Mesendoderm (in vitro differentiated cells): ENCODE results near the gene ERRFI1.

ENCODE experiments used
- DNase-seq: peaks from one replicate; pipeline ENCODE4 v3.0.0; 2013
- H2AK5ac ChIP-seq: 2 replicates; pipeline ENCODE4 v1.6.1; 2013; ENCODE audit warnings: low read length, inconsistent platforms
- H2BK120ac ChIP-seq: 2 replicates; pipeline ENCODE4 v1.6.1; 2013; ENCODE audit warnings: low read depth, mild to moderate bottlenecking, low read length, moderate library complexity, mixed read lengths
- H2BK15ac ChIP-seq: replicated peaks from 2 replicates; pipeline ENCODE4 v1.6.1; 2013; ENCODE audit warnings: low read depth, mild to moderate bottlenecking, moderate library complexity
- H2BK5ac ChIP-seq: 2 replicates; pipeline ENCODE4 v1.6.1; 2013; ENCODE audit warnings: low read length, inconsistent platforms
- H3K18ac ChIP-seq: 2 replicates; pipeline ENCODE4 v1.6.1; 2013; ENCODE audit warnings: mild to moderate bottlenecking, low read length, mixed read lengths
- H3K23ac ChIP-seq: one replicate; pipeline ENCODE4 v1.6.1; 2013; ENCODE audit warnings: low read length
- H3K27ac ChIP-seq: 2 replicates; pipeline ENCODE4 v1.5.1; 2013; ENCODE audit warnings: low read depth, mild to moderate bottlenecking, inconsistent platforms, low read length, moderate library complexity
- H3K27me3 ChIP-seq: 2 replicates; pipeline ENCODE4 v1.6.1; 2013; ENCODE audit warnings: low read length, control low read depth, mild to moderate bottlenecking, inconsistent platforms; ENCODE audit not compliant: insufficient read depth, poor library complexity
- H3K36me3 ChIP-seq: 2 replicates; pipeline ENCODE4 v1.6.1; 2013; ENCODE audit warnings: low read length, inconsistent platforms; ENCODE audit not compliant: control insufficient read depth, insufficient read depth
- H3K4ac ChIP-seq: one replicate; pipeline ENCODE4 v1.6.1; 2013; ENCODE audit warnings: low read depth, mild to moderate bottlenecking, low read length, moderate library complexity
- H3K4me1 ChIP-seq: 2 replicates; pipeline ENCODE4 v1.6.1; 2013; ENCODE audit warnings: low read depth, low read length, inconsistent platforms; ENCODE audit not compliant: control insufficient read depth
- H3K4me2 ChIP-seq: 2 replicates; pipeline ENCODE4 v1.6.1; 2013; ENCODE audit warnings: low read length
- H3K4me3 ChIP-seq: 2 replicates; pipeline ENCODE4 v1.5.1; 2013; ENCODE audit warnings: mild to moderate bottlenecking, low read length
- H3K56ac ChIP-seq: one replicate; pipeline ENCODE4 v1.6.1; 2013; ENCODE audit warnings: low read length
- H3K79me1 ChIP-seq: 2 replicates; pipeline ENCODE4 v1.6.1; 2013; ENCODE audit warnings: low read length, inconsistent platforms
- H3K79me2 ChIP-seq: 2 replicates; pipeline ENCODE4 v1.6.1; 2013; ENCODE audit warnings: mild to moderate bottlenecking, low read length; ENCODE audit not compliant: control insufficient read depth, insufficient read depth
- H3K9ac ChIP-seq: 2 replicates; pipeline ENCODE4 v1.6.1; 2013; ENCODE audit warnings: low read length, inconsistent platforms
- H4K5ac ChIP-seq: one replicate; pipeline ENCODE4 v1.6.1; 2013; ENCODE audit warnings: low read length
- H4K8ac ChIP-seq: one replicate; pipeline ENCODE4 v1.6.1; 2013; ENCODE audit warnings: low read depth, mild to moderate bottlenecking, control low read depth, low read length, moderate library complexity
- WGBS: extraction: QIAGEN DNeasy Blood & Tissue Kit; methylation state at CpG from one replicate; pipeline ENCODE4 v1.1.7; 2013; ENCODE audit warnings: low lambda C conversion rate, missing lambda C conversion rate; ENCODE audit not compliant: insufficient coverage; ENCODE audit errors: extremely low coverage; 5-methylcytosine and 5-hydroxymethylcytosine counted together

Gene ERRFI1

GRCh38 chr1:7984811-7985210, 41.3 kb downstream of the ERRFI1 start:
- H4K5ac ChIP-seq: no peak overlapping the region
- H3K79me1 ChIP-seq: peaks cover 2% of the 10 kb centered on the region
- no peak overlapping the region for H3K23ac ChIP-seq
- no peak overlapping the region for H2BK15ac ChIP-seq
- no peak overlapping the region for H4K8ac ChIP-seq
- no CpG with 5 or more reads among the region's 15 CpGs for WGBS
- no peak overlapping the region for H3K4me3 ChIP-seq
- no peaks in the 10 kb centered on the region for H3K27me3 ChIP-seq
- no peak for DNase-seq
- H2AK5ac ChIP-seq: no peak overlapping the region
- no peaks in the 10 kb centered on the region for H3K79me2 ChIP-seq
- no peak overlapping the region for H3K9ac ChIP-seq
- peaks cover 2% of the 10 kb centered on the region for H3K4me1 ChIP-seq
- no peak overlapping the region for H3K18ac ChIP-seq
- H2BK120ac ChIP-seq: no peak overlapping the region
- no peak overlapping the region for H3K56ac ChIP-seq
- no peak overlapping the region for H3K27ac ChIP-seq
- peaks cover 12% of the 10 kb centered on the region for H3K36me3 ChIP-seq
- H2BK5ac ChIP-seq: no peak overlapping the region
- H3K4me2 ChIP-seq: no peak overlapping the region
- H3K4ac ChIP-seq: no peak overlapping the region

- no peak overlapping the region for H3K18ac ChIP-seq
- H4K8ac ChIP-seq: no peak overlapping the region
- no peak overlapping the region for H2AK5ac ChIP-seq
- no peaks in the 10 kb centered on the region for H3K79me2 ChIP-seq
- no peak overlapping the region for H3K9ac ChIP-seq
- no peak overlapping the region for H3K56ac ChIP-seq
- WGBS: no CpG with 5 or more reads among the region's 15 CpGs
- H3K4me3 ChIP-seq: no peak overlapping the region
- no peaks in the 10 kb centered on the region for H3K27me3 ChIP-seq
- H3K23ac ChIP-seq: no peak overlapping the region
- no peak overlapping the region for H2BK5ac ChIP-seq
- no peak overlapping the region for H2BK120ac ChIP-seq
- no peak overlapping the region for H3K4me2 ChIP-seq
- peaks cover 12% of the 10 kb centered on the region for H3K36me3 ChIP-seq
- no peak overlapping the region for H3K27ac ChIP-seq
- no peak overlapping the region for H4K5ac ChIP-seq
- H3K79me1 ChIP-seq: peaks cover 2% of the 10 kb centered on the region
- DNase-seq: no peak
- no peak overlapping the region for H2BK15ac ChIP-seq
- no peak overlapping the region for H3K4ac ChIP-seq
- no peaks in the 10 kb centered on the region for H3K4me1 ChIP-seq
Observed at GRCh38 chr1:7983086-7983778, 42.9 kb downstream of the ERRFI1 start.

GRCh38 chr1:7980984-7981383, 45.1 kb downstream of the ERRFI1 start:
- H3K9ac ChIP-seq: no peak overlapping the region
- no peak overlapping the region for H2AK5ac ChIP-seq
- H3K18ac ChIP-seq: no peak overlapping the region
- peaks cover 10% of the 10 kb centered on the region for H3K36me3 ChIP-seq
- no peak overlapping the region for H3K27ac ChIP-seq
- H3K4me1 ChIP-seq: no peaks in the 10 kb centered on the region
- no peak overlapping the region for H3K4me3 ChIP-seq
- peaks cover 2% of the 10 kb centered on the region for H3K79me2 ChIP-seq
- no peak overlapping the region for H3K23ac ChIP-seq
- H3K4ac ChIP-seq: no peak overlapping the region
- no peak overlapping the region for H4K8ac ChIP-seq
- H2BK15ac ChIP-seq: no peak overlapping the region
- no peak overlapping the region for H3K4me2 ChIP-seq
- WGBS: no CpG with 5 or more reads among the region's 7 CpGs
- H3K56ac ChIP-seq: no peak overlapping the region
- DNase-seq: no peak
- H2BK5ac ChIP-seq: no peak overlapping the region
- H4K5ac ChIP-seq: no peak overlapping the region
- H3K27me3 ChIP-seq: no peaks in the 10 kb centered on the region
- H3K79me1 ChIP-seq: peaks cover 4% of the 10 kb centered on the region
- no peak overlapping the region for H2BK120ac ChIP-seq

GRCh38 chr1:7975212-7975865, 50.8 kb downstream of the ERRFI1 start:
- H3K4me2 ChIP-seq: no peak overlapping the region
- no peak overlapping the region for H3K23ac ChIP-seq
- DNase-seq: peak; percentile 91
- WGBS: 100% methylated on average over 1 of the region's 8 CpGs
- no peak overlapping the region for H3K27ac ChIP-seq
- no peak overlapping the region for H2BK5ac ChIP-seq
- H3K56ac ChIP-seq: no peak overlapping the region
- H3K36me3 ChIP-seq: peaks cover 15% of the 10 kb centered on the region
- peaks cover 6% of the 10 kb centered on the region for H3K79me2 ChIP-seq
- no peak overlapping the region for H4K5ac ChIP-seq
- no peak overlapping the region for H2BK15ac ChIP-seq
- no peak overlapping the region for H2AK5ac ChIP-seq
- no peak overlapping the region for H4K8ac ChIP-seq
- no peak overlapping the region for H3K9ac ChIP-seq
- H3K4me3 ChIP-seq: no peak overlapping the region
- no peak overlapping the region for H3K18ac ChIP-seq
- no peak overlapping the region for H3K4ac ChIP-seq
- no peaks in the 10 kb centered on the region for H3K27me3 ChIP-seq
- H3K79me1 ChIP-seq: peaks cover 2% of the 10 kb centered on the region
- H3K4me1 ChIP-seq: no peaks in the 10 kb centered on the region
- no peak overlapping the region for H2BK120ac ChIP-seq

GRCh38 chr1:7973086-7973485, 53.0 kb downstream of the ERRFI1 start:
- Histone ChIP-seq H2BK120ac (no peak overlapping the region), H3K9ac (no peak overlapping the region), H3K79me2 (peaks cover 6% of the 10 kb centered on the region), H3K36me3 (peaks cover 18% of the 10 kb centered on the region), H3K4me3 (no peak overlapping the region), H4K8ac (no peak overlapping the region), H3K4me2 (no peak overlapping the region), H2BK5ac (no peak overlapping the region), H4K5ac (no peak overlapping the region), H3K27ac (no peak overlapping the region), H3K4ac (no peak overlapping the region), H3K56ac (no peak overlapping the region), H3K27me3 (no peaks in the 10 kb centered on the region), H2AK5ac (no peak overlapping the region), H3K23ac (no peak overlapping the region), H2BK15ac (no peak overlapping the region), H3K4me1 (no peaks in the 10 kb centered on the region), H3K79me1 (peaks cover 2% of the 10 kb centered on the region), H3K18ac (no peak overlapping the region)
- no CpG with 5 or more reads among the region's 2 CpGs for WGBS
- no peak for DNase-seq
